ENCODE data around the gene FOXL3. TPM values are rescaled to one million over a fixed set of nuclear protein-coding genes. Genes with fewer than 3 reads are reported as not detected.

FOXL3 gene
- total and polyA plus RNA-seq, 2 experiments from 2014 or later, result not detected

DNA sequence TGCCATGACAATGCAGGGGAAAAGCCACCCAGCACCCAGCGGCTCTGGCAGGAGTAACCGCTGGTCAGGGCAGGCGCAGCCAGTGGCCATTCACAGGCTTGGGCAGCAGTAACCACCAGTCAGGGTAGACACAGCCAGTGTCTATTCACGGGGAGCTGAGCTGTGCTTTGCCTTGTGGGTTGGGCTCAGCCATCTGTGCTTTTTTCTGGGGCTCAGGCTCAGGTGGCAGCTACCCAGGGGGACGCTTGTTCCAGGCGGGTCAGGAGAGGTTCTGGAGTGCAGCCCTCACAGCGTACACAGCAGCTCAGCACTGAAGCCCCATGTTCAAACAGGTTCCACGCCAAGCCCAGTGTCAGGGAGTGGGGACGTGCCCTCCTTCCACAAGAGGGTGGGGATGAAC lies 28.5 kb downstream of the FOXL3 start (continued):
- TF ChIP-seq, protein P1, sequence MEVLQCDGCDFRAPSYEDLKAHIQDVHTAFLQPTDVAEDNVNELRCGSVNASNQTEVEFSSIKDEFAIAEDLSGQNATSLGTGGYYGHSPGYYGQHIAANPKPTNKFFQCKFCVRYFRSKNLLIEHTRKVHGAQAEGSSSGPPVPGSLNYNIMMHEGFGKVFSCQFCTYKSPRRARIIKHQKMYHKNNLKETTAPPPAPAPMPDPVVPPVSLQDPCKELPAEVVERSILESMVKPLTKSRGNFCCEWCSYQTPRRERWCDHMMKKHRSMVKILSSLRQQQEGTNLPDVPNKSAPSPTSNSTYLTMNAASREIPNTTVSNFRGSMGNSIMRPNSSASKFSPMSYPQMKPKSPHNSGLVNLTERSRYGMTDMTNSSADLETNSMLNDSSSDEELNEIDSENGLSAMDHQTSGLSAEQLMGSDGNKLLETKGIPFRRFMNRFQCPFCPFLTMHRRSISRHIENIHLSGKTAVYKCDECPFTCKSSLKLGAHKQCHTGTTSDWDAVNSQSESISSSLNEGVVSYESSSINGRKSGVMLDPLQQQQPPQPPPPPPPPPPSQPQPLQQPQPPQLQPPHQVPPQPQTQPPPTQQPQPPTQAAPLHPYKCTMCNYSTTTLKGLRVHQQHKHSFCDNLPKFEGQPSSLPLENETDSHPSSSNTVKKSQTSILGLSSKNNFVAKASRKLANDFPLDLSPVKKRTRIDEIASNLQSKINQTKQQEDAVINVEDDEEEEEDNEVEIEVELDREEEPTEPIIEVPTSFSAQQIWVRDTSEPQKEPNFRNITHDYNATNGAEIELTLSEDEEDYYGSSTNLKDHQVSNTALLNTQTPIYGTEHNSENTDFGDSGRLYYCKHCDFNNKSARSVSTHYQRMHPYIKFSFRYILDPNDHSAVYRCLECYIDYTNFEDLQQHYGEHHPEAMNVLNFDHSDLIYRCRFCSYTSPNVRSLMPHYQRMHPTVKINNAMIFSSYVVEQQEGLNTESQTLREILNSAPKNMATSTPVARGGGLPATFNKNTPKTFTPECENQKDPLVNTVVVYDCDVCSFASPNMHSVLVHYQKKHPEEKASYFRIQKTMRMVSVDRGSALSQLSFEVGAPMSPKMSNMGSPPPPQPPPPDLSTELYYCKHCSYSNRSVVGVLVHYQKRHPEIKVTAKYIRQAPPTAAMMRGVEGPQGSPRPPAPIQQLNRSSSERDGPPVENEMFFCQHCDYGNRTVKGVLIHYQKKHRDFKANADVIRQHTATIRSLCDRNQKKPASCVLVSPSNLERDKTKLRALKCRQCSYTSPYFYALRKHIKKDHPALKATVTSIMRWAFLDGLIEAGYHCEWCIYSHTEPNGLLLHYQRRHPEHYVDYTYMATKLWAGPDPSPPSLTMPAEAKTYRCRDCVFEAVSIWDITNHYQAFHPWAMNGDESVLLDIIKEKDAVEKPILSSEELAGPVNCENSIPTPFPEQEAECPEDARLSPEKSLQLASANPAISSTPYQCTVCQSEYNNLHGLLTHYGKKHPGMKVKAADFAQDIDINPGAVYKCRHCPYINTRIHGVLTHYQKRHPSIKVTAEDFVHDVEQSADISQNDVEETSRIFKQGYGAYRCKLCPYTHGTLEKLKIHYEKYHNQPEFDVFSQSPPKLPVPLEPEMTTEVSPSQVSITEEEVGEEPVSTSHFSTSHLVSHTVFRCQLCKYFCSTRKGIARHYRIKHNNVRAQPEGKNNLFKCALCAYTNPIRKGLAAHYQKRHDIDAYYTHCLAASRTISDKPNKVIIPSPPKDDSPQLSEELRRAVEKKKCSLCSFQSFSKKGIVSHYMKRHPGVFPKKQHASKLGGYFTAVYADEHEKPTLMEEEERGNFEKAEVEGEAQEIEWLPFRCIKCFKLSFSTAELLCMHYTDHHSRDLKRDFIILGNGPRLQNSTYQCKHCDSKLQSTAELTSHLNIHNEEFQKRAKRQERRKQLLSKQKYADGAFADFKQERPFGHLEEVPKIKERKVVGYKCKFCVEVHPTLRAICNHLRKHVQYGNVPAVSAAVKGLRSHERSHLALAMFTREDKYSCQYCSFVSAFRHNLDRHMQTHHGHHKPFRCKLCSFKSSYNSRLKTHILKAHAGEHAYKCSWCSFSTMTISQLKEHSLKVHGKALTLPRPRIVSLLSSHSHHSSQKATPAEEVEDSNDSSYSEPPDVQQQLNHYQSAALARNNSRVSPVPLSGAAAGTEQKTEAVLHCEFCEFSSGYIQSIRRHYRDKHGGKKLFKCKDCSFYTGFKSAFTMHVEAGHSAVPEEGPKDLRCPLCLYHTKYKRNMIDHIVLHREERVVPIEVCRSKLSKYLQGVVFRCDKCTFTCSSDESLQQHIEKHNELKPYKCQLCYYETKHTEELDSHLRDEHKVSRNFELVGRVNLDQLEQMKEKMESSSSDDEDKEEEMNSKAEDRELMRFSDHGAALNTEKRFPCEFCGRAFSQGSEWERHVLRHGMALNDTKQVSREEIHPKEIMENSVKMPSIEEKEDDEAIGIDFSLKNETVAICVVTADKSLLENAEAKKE (CRISPR knock-in tag; IDR thresholded peaks at IDR 0.05), result no peak
- TF ChIP-seq ZNF331 (CRISPR knock-in tag; IDR thresholded peaks at IDR 0.05; ENCODE audit: low read depth), result no peak

DNA sequence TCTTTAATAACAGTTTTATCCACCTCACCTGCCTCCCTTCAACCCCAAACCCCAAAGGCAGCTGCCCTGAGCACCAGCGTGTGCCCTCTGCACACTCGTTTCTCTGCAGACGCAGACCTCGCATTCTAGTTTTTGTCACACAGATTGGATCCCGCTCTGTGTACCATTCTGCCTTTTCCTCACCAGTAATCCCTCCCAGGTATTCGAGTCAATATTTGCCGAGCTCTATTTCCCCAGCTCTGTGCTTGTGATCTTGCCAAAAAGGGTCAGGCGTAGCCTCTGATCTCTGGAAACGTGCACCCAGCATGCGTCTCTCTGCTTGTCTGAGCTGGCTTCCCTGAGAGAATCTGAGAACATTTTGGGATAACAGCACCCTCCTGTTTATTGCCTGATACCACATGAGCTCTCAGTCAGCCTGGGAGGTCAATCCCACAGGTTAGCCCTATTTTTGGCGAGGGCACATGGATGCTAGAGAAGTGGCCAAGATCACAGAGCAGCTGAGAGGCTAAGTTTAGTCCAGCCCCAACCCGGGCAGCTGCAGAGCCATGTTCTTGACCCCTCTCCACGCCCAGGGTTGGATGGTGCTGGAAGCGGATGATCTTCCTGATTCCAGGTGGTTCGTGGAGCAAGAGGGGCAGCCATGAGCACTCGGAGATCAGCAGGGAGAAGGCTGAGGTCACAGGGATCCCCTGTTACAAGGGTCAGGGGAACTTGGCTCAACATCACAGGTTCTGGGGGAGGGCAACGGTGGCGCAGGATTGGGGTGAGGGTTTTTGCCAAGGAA lies 29.1 kb downstream of the FOXL3 start:
- no peak for DNase-seq (ENCODE audit: low spot score)
- Histone ChIP-seq H3K36me3 (ENCODE audit: insufficient read depth) (no peaks in the 10 kb centered on the region), H3K9me2 (ENCODE audit: insufficient read depth) (no peaks in the 10 kb centered on the region), H3K4me2 (no peak overlapping the region), H4K20me1 (replicated peaks; ENCODE audit: insufficient read depth) (no peaks in the 10 kb centered on the region), H3K79me2 (replicated peaks; ENCODE audit: insufficient read depth) (no peaks in the 10 kb centered on the region), H3K27me3 (ENCODE audit: insufficient read depth) (no peaks in the 10 kb centered on the region), H3K4me3 (no peak overlapping the region), H2AFZ (no peak overlapping the region), H3K27ac (ENCODE audit: low read depth) (no peak overlapping the region), H3F3A (replicated peaks; ENCODE audit: low read depth) (no peaks in the 10 kb centered on the region), H3K4me1 (ENCODE audit: insufficient read depth) (no peaks in the 10 kb centered on the region)
- H3K27me3 Mint-ChIP-seq (ENCODE audit: insufficient read depth, low read depth, poor library complexity), result peaks cover 8% of the 10 kb centered on the region
- H3K4me1 Mint-ChIP-seq, result no peaks in the 10 kb centered on the region; the same call in 2 of the 3 replicates
- H3K36me3 Mint-ChIP-seq (ENCODE audit: low read depth), result peaks cover 4% of the 10 kb centered on the region
- TF ChIP-seq EZH2phosphoT487 (IDR thresholded peaks at IDR 0.05; ENCODE audit: unreplicated experiment) (no peak), POLR2AphosphoS5 (IDR thresholded peaks at IDR 0.05; ENCODE audit: low read depth) (no peak), NANOG (IDR thresholded peaks at IDR 0.05; ENCODE audit: borderline replicate concordance) (no peak), ZNF114 (CRISPR knock-in tag; IDR thresholded peaks at IDR 0.05) (no peak), STAT1 (IDR thresholded peaks at IDR 0.05; ENCODE audit: unreplicated experiment) (no peak), EZH2 (IDR thresholded peaks at IDR 0.05; ENCODE audit: low read depth, unreplicated experiment) (no peak), ZNF331 (CRISPR knock-in tag; IDR thresholded peaks at IDR 0.05; ENCODE audit: low read depth) (no peak)
- TF ChIP-seq, protein P2, sequence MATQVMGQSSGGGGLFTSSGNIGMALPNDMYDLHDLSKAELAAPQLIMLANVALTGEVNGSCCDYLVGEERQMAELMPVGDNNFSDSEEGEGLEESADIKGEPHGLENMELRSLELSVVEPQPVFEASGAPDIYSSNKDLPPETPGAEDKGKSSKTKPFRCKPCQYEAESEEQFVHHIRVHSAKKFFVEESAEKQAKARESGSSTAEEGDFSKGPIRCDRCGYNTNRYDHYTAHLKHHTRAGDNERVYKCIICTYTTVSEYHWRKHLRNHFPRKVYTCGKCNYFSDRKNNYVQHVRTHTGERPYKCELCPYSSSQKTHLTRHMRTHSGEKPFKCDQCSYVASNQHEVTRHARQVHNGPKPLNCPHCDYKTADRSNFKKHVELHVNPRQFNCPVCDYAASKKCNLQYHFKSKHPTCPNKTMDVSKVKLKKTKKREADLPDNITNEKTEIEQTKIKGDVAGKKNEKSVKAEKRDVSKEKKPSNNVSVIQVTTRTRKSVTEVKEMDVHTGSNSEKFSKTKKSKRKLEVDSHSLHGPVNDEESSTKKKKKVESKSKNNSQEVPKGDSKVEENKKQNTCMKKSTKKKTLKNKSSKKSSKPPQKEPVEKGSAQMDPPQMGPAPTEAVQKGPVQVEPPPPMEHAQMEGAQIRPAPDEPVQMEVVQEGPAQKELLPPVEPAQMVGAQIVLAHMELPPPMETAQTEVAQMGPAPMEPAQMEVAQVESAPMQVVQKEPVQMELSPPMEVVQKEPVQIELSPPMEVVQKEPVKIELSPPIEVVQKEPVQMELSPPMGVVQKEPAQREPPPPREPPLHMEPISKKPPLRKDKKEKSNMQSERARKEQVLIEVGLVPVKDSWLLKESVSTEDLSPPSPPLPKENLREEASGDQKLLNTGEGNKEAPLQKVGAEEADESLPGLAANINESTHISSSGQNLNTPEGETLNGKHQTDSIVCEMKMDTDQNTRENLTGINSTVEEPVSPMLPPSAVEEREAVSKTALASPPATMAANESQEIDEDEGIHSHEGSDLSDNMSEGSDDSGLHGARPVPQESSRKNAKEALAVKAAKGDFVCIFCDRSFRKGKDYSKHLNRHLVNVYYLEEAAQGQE (IDR thresholded peaks at IDR 0.05; ENCODE audit: unreplicated experiment), result no peak
- no peak for ATAC-seq
- H3K27ac Mint-ChIP-seq, result no peak overlapping the region
- H3K4me3 Mint-ChIP-seq, result no peak overlapping the region
- H3K9me3 Mint-ChIP-seq, result peaks cover 28% of the 10 kb centered on the region; the same call in 2 of the 3 replicates

Data from GM23338 (cell line).